Mucosa of stomach (tissue), 1 donor: Measurements from ENCODE around the gene ANKRD50.

Experiments used
- H3K27me3 ChIP-seq: one replicate; pipeline ENCODE4 v1.7.0; 2013; ENCODE audit warnings: mild to moderate bottlenecking, low read length; ENCODE audit not compliant: control insufficient read depth, insufficient read depth
- H3K36me3 ChIP-seq: one replicate; pipeline ENCODE4 v1.7.0; 2013; ENCODE audit warnings: low read length; ENCODE audit not compliant: control insufficient read depth, insufficient read depth
- H3K4me1 ChIP-seq: one replicate; pipeline ENCODE4 v1.7.0; 2013; ENCODE audit warnings: mild to moderate bottlenecking, low read length; ENCODE audit not compliant: control insufficient read depth, insufficient read depth
- H3K4me3 ChIP-seq: one replicate; pipeline ENCODE4 v1.7.0; 2013; ENCODE audit warnings: low read length
- H3K9ac ChIP-seq: one replicate; pipeline ENCODE4 v1.7.0; 2013; ENCODE audit warnings: mild to moderate bottlenecking, low read length, moderate library complexity
- H3K9me3 ChIP-seq: one replicate; pipeline ENCODE4 v1.7.0; 2013; ENCODE audit warnings: mild to moderate bottlenecking, low read length, moderate library complexity; ENCODE audit not compliant: control insufficient read depth
- donor health status: Pancreatic carcinoma.

Gene ANKRD50

GRCh38 chr4:124712372-124713184, at the start of gene ANKRD50:
Gene ANKRD50 (minus strand): TSS chr4:124712732. CDS start chr4:124710511, 2,221 bp downstream.
- Histone ChIP-seq H3K9me3 (no peaks in the 10 kb centered on the region), H3K4me1 (no peaks in the 10 kb centered on the region), H3K9ac (peak within 1 kb of the TSS; percentile 83), H3K27me3 (no peaks in the 10 kb centered on the region), H3K4me3 (peak within 1 kb of the TSS; percentile 31), H3K36me3 (no peaks in the 10 kb centered on the region)

GRCh38 chr4:124757126-124757525, 44.6 kb upstream of the ANKRD50 start:
- no peaks in the 10 kb centered on the region for H3K36me3 ChIP-seq
- H3K27me3 ChIP-seq = no peaks in the 10 kb centered on the region
- no peak overlapping the region for H3K9ac ChIP-seq
- no peak overlapping the region for H3K4me3 ChIP-seq
- no peaks in the 10 kb centered on the region for H3K9me3 ChIP-seq
- no peaks in the 10 kb centered on the region for H3K4me1 ChIP-seq

GRCh38 chr4:124754681-124755080, 42.1 kb upstream of the ANKRD50 start:
- no peaks in the 10 kb centered on the region for H3K4me1 ChIP-seq
- no peak overlapping the region for H3K9ac ChIP-seq
- H3K9me3 ChIP-seq = no peaks in the 10 kb centered on the region
- no peak overlapping the region for H3K4me3 ChIP-seq
- no peaks in the 10 kb centered on the region for H3K36me3 ChIP-seq
- H3K27me3 ChIP-seq = no peaks in the 10 kb centered on the region

- H3K9ac ChIP-seq = no peak overlapping the region
- H3K9me3 ChIP-seq = no peaks in the 10 kb centered on the region
- no peaks in the 10 kb centered on the region for H3K27me3 ChIP-seq
- no peak overlapping the region for H3K4me3 ChIP-seq
- no peaks in the 10 kb centered on the region for H3K4me1 ChIP-seq
- H3K36me3 ChIP-seq = no peaks in the 10 kb centered on the region
Observed at GRCh38 chr4:124753941-124754581, 41.5 kb upstream of the ANKRD50 start.

- H3K9me3 ChIP-seq = no peaks in the 10 kb centered on the region
- H3K36me3 ChIP-seq = no peaks in the 10 kb centered on the region
- no peak overlapping the region for H3K9ac ChIP-seq
- no peak overlapping the region for H3K4me3 ChIP-seq
- no peaks in the 10 kb centered on the region for H3K27me3 ChIP-seq
- no peaks in the 10 kb centered on the region for H3K4me1 ChIP-seq
Observed at GRCh38 chr4:124749421-124749820, 36.9 kb upstream of the ANKRD50 start.

GRCh38 chr4:124748965-124749364, 36.4 kb upstream of the ANKRD50 start:
- H3K27me3 ChIP-seq = no peaks in the 10 kb centered on the region
- H3K4me1 ChIP-seq = no peaks in the 10 kb centered on the region
- no peaks in the 10 kb centered on the region for H3K9me3 ChIP-seq
- H3K4me3 ChIP-seq = no peak overlapping the region
- H3K9ac ChIP-seq = no peak overlapping the region
- no peaks in the 10 kb centered on the region for H3K36me3 ChIP-seq

GRCh38 chr4:124745985-124746801, 33.7 kb upstream of the ANKRD50 start:
- Histone ChIP-seq H3K27me3 (no peaks in the 10 kb centered on the region), H3K9me3 (no peaks in the 10 kb centered on the region), H3K36me3 (no peaks in the 10 kb centered on the region), H3K4me3 (no peak overlapping the region), H3K4me1 (no peaks in the 10 kb centered on the region), H3K9ac (no peak overlapping the region)

GRCh38 chr4:124743711-124744110, 31.2 kb upstream of the ANKRD50 start:
- no peak overlapping the region for H3K4me3 ChIP-seq
- no peaks in the 10 kb centered on the region for H3K27me3 ChIP-seq
- H3K9me3 ChIP-seq = no peaks in the 10 kb centered on the region
- no peaks in the 10 kb centered on the region for H3K4me1 ChIP-seq
- H3K9ac ChIP-seq = no peak overlapping the region
- H3K36me3 ChIP-seq = no peaks in the 10 kb centered on the region

- H3K4me1 ChIP-seq = no peaks in the 10 kb centered on the region
- H3K9ac ChIP-seq = no peak overlapping the region
- no peak overlapping the region for H3K4me3 ChIP-seq
- H3K36me3 ChIP-seq = no peaks in the 10 kb centered on the region
- H3K9me3 ChIP-seq = no peaks in the 10 kb centered on the region
- no peaks in the 10 kb centered on the region for H3K27me3 ChIP-seq
Observed at GRCh38 chr4:124740501-124740900, 28.0 kb upstream of the ANKRD50 start.

GRCh38 chr4:124738994-124739393, 26.5 kb upstream of the ANKRD50 start:
- no peak overlapping the region for H3K9ac ChIP-seq
- no peaks in the 10 kb centered on the region for H3K4me1 ChIP-seq
- no peak overlapping the region for H3K4me3 ChIP-seq
- H3K9me3 ChIP-seq = no peaks in the 10 kb centered on the region
- no peaks in the 10 kb centered on the region for H3K36me3 ChIP-seq
- H3K27me3 ChIP-seq = no peaks in the 10 kb centered on the region

GRCh38 chr4:124737619-124738018, 25.1 kb upstream of the ANKRD50 start:
- Histone ChIP-seq H3K36me3 (no peaks in the 10 kb centered on the region), H3K9ac (no peak overlapping the region), H3K4me1 (no peaks in the 10 kb centered on the region), H3K4me3 (no peak overlapping the region), H3K27me3 (no peaks in the 10 kb centered on the region), H3K9me3 (no peaks in the 10 kb centered on the region)

- Histone ChIP-seq H3K4me3 (no peak overlapping the region), H3K9me3 (no peaks in the 10 kb centered on the region), H3K27me3 (no peaks in the 10 kb centered on the region), H3K9ac (no peak overlapping the region), H3K36me3 (no peaks in the 10 kb centered on the region), H3K4me1 (no peaks in the 10 kb centered on the region)
Observed at GRCh38 chr4:124736526-124736925, 24.0 kb upstream of the ANKRD50 start.
